ENCODE results near the gene CFAP47.

CFAP47 gene

GRCh38 chrX:36266155-36266554, 346.6 kb downstream of the CFAP47 start:
- no peak overlapping the region for H2BK5ac ChIP-seq (ENCODE audit: low read length)
- no CpG with 5 or more reads among the region's 5 CpGs for WGBS (ENCODE audit: extremely low coverage, insufficient coverage, low lambda C conversion rate)

GRCh38 chrX:36310136-36310535, 390.6 kb downstream of the CFAP47 start:
- Histone ChIP-seq H4K8ac (ENCODE audit: low read depth, low read length) (no peak overlapping the region), H3K4me1 (ENCODE audit: control insufficient read depth, low read depth, low read length) (no peaks in the 10 kb centered on the region), H3K4ac (ENCODE audit: low read depth, low read length) (no peak overlapping the region), H2BK5ac (ENCODE audit: low read length) (no peak overlapping the region), H3K18ac (ENCODE audit: low read length) (no peak overlapping the region), H4K5ac (ENCODE audit: low read length) (no peak overlapping the region), H3K27me3 (ENCODE audit: insufficient read depth, low read length, poor library complexity) (no peaks in the 10 kb centered on the region), H2AK5ac (ENCODE audit: low read length) (no peak overlapping the region), H3K79me2 (ENCODE audit: control insufficient read depth, insufficient read depth, low read length) (no peaks in the 10 kb centered on the region), H3K27ac (ENCODE audit: low read depth, low read length) (no peak overlapping the region), H3K23ac (ENCODE audit: low read length) (no peak overlapping the region), H3K4me2 (ENCODE audit: low read length) (no peak overlapping the region), H3K79me1 (ENCODE audit: low read length) (no peaks in the 10 kb centered on the region), H3K4me3 (ENCODE audit: low read length) (no peak overlapping the region), H3K9ac (ENCODE audit: low read length) (no peak overlapping the region), H2BK120ac (ENCODE audit: low read depth, low read length) (no peak overlapping the region), H3K56ac (ENCODE audit: low read length) (no peak overlapping the region), H3K36me3 (ENCODE audit: control insufficient read depth, insufficient read depth, low read length) (no peaks in the 10 kb centered on the region), H2BK15ac (replicated peaks; ENCODE audit: low read depth) (no peak overlapping the region)
- WGBS (ENCODE audit: extremely low coverage, insufficient coverage, low lambda C conversion rate): no CpG with 5 or more reads among the region's 1 CpG
- DNase-seq: no peak

More at GRCh38 chrX:36266155-36266554, 346.6 kb downstream of the CFAP47 start:
- H2BK120ac ChIP-seq (ENCODE audit: low read depth, low read length): no peak overlapping the region
- H2BK15ac ChIP-seq (replicated peaks; ENCODE audit: low read depth): no peak overlapping the region
- no peaks in the 10 kb centered on the region for H3K27me3 ChIP-seq (ENCODE audit: insufficient read depth, low read length, poor library complexity)
- no peak overlapping the region for H3K23ac ChIP-seq (ENCODE audit: low read length)
- H3K4me2 ChIP-seq (ENCODE audit: low read length): no peak overlapping the region
- no peak overlapping the region for H3K4me3 ChIP-seq (ENCODE audit: low read length)
- no peak overlapping the region for H3K27ac ChIP-seq (ENCODE audit: low read depth, low read length)
- no peak for DNase-seq
- no peak overlapping the region for H3K18ac ChIP-seq (ENCODE audit: low read length)
- no peak overlapping the region for H2AK5ac ChIP-seq (ENCODE audit: low read length)
- no peaks in the 10 kb centered on the region for H3K79me1 ChIP-seq (ENCODE audit: low read length)
- no peaks in the 10 kb centered on the region for H3K4me1 ChIP-seq (ENCODE audit: control insufficient read depth, low read depth, low read length)
- H4K5ac ChIP-seq (ENCODE audit: low read length): no peak overlapping the region
- H3K36me3 ChIP-seq (ENCODE audit: control insufficient read depth, insufficient read depth, low read length): no peaks in the 10 kb centered on the region
- H3K79me2 ChIP-seq (ENCODE audit: control insufficient read depth, insufficient read depth, low read length): no peaks in the 10 kb centered on the region
- H3K9ac ChIP-seq (ENCODE audit: low read length): no peak overlapping the region
- no peak overlapping the region for H3K4ac ChIP-seq (ENCODE audit: low read depth, low read length)
- H3K56ac ChIP-seq (ENCODE audit: low read length): no peak overlapping the region
- H4K8ac ChIP-seq (ENCODE audit: low read depth, low read length): no peak overlapping the region

GRCh38 chrX:36314303-36314702, 394.8 kb downstream of the CFAP47 start:
- Histone ChIP-seq H2BK120ac (ENCODE audit: low read depth, low read length) (no peak overlapping the region), H3K79me2 (ENCODE audit: control insufficient read depth, insufficient read depth, low read length) (no peaks in the 10 kb centered on the region), H4K5ac (ENCODE audit: low read length) (no peak overlapping the region), H3K18ac (ENCODE audit: low read length) (no peak overlapping the region), H3K36me3 (ENCODE audit: control insufficient read depth, insufficient read depth, low read length) (no peaks in the 10 kb centered on the region), H3K9ac (ENCODE audit: low read length) (no peak overlapping the region), H3K4me2 (ENCODE audit: low read length) (no peak overlapping the region), H2BK15ac (replicated peaks; ENCODE audit: low read depth) (no peak overlapping the region), H2BK5ac (ENCODE audit: low read length) (no peak overlapping the region), H3K79me1 (ENCODE audit: low read length) (no peaks in the 10 kb centered on the region), H3K4ac (ENCODE audit: low read depth, low read length) (no peak overlapping the region), H4K8ac (ENCODE audit: low read depth, low read length) (no peak overlapping the region), H2AK5ac (ENCODE audit: low read length) (no peak overlapping the region), H3K27me3 (ENCODE audit: insufficient read depth, low read length, poor library complexity) (no peaks in the 10 kb centered on the region), H3K23ac (ENCODE audit: low read length) (no peak overlapping the region), H3K56ac (ENCODE audit: low read length) (no peak overlapping the region), H3K4me1 (ENCODE audit: control insufficient read depth, low read depth, low read length) (no peaks in the 10 kb centered on the region), H3K27ac (ENCODE audit: low read depth, low read length) (no peak overlapping the region), H3K4me3 (ENCODE audit: low read length) (no peak overlapping the region)
- no CpG with 5 or more reads among the region's 3 CpGs for WGBS (ENCODE audit: extremely low coverage, insufficient coverage, low lambda C conversion rate)
- no peak for DNase-seq

- Histone ChIP-seq H3K36me3 (ENCODE audit: control insufficient read depth, insufficient read depth, low read length) (no peaks in the 10 kb centered on the region), H2BK15ac (replicated peaks; ENCODE audit: low read depth) (no peak overlapping the region), H3K9ac (ENCODE audit: low read length) (no peak overlapping the region), H3K4me2 (ENCODE audit: low read length) (no peak overlapping the region), H4K5ac (ENCODE audit: low read length) (no peak overlapping the region), H3K79me1 (ENCODE audit: low read length) (no peaks in the 10 kb centered on the region), H2AK5ac (ENCODE audit: low read length) (no peak overlapping the region), H3K4ac (ENCODE audit: low read depth, low read length) (no peak overlapping the region), H3K18ac (ENCODE audit: low read length) (no peak overlapping the region), H3K23ac (ENCODE audit: low read length) (no peak overlapping the region), H3K79me2 (ENCODE audit: control insufficient read depth, insufficient read depth, low read length) (no peaks in the 10 kb centered on the region), H4K8ac (ENCODE audit: low read depth, low read length) (no peak overlapping the region), H3K27ac (ENCODE audit: low read depth, low read length) (no peak overlapping the region), H2BK5ac (ENCODE audit: low read length) (no peak overlapping the region), H3K4me3 (ENCODE audit: low read length) (no peak overlapping the region), H2BK120ac (ENCODE audit: low read depth, low read length) (no peak overlapping the region), H3K27me3 (ENCODE audit: insufficient read depth, low read length, poor library complexity) (no peaks in the 10 kb centered on the region), H3K56ac (ENCODE audit: low read length) (no peak overlapping the region), H3K4me1 (ENCODE audit: control insufficient read depth, low read depth, low read length) (no peaks in the 10 kb centered on the region)
- WGBS (ENCODE audit: extremely low coverage, insufficient coverage, low lambda C conversion rate): no CpG with 5 or more reads among the region's 1 CpG
- DNase-seq: no peak
These were observed 415.0 kb downstream of the CFAP47 start for GRCh38 chrX:36334572-36334971.

GRCh38 chrX:36336751-36337150, 417.2 kb downstream of the CFAP47 start:
- Histone ChIP-seq H4K5ac (ENCODE audit: low read length) (no peak overlapping the region), H3K4me3 (ENCODE audit: low read length) (no peak overlapping the region), H3K23ac (ENCODE audit: low read length) (no peak overlapping the region)

GRCh38 chrX:36344301-36344700, 424.8 kb downstream of the CFAP47 start:
- Histone ChIP-seq H3K27ac (ENCODE audit: low read depth, low read length) (no peak overlapping the region), H3K4me3 (ENCODE audit: low read length) (no peak overlapping the region), H3K4ac (ENCODE audit: low read depth, low read length) (no peak overlapping the region), H3K27me3 (ENCODE audit: insufficient read depth, low read length, poor library complexity) (no peaks in the 10 kb centered on the region), H3K56ac (ENCODE audit: low read length) (no peak overlapping the region), H2BK5ac (ENCODE audit: low read length) (no peak overlapping the region), H3K23ac (ENCODE audit: low read length) (no peak overlapping the region), H3K4me1 (ENCODE audit: control insufficient read depth, low read depth, low read length) (no peaks in the 10 kb centered on the region), H2BK15ac (replicated peaks; ENCODE audit: low read depth) (no peak overlapping the region), H3K9ac (ENCODE audit: low read length) (no peak overlapping the region), H2BK120ac (ENCODE audit: low read depth, low read length) (no peak overlapping the region), H3K4me2 (ENCODE audit: low read length) (no peak overlapping the region), H3K79me2 (ENCODE audit: control insufficient read depth, insufficient read depth, low read length) (no peaks in the 10 kb centered on the region), H3K36me3 (ENCODE audit: control insufficient read depth, insufficient read depth, low read length) (no peaks in the 10 kb centered on the region), H3K18ac (ENCODE audit: low read length) (no peak overlapping the region), H4K5ac (ENCODE audit: low read length) (no peak overlapping the region), H3K79me1 (ENCODE audit: low read length) (no peaks in the 10 kb centered on the region), H2AK5ac (ENCODE audit: low read length) (no peak overlapping the region), H4K8ac (ENCODE audit: low read depth, low read length) (no peak overlapping the region)
- WGBS (ENCODE audit: extremely low coverage, insufficient coverage, low lambda C conversion rate): no CpG with 5 or more reads among the region's 1 CpG
- no peak for DNase-seq

More at GRCh38 chrX:36336751-36337150, 417.2 kb downstream of the CFAP47 start:
- Histone ChIP-seq H3K79me2 (ENCODE audit: control insufficient read depth, insufficient read depth, low read length) (no peaks in the 10 kb centered on the region), H3K56ac (ENCODE audit: low read length) (no peak overlapping the region), H3K4ac (ENCODE audit: low read depth, low read length) (no peak overlapping the region), H2BK120ac (ENCODE audit: low read depth, low read length) (no peak overlapping the region), H3K27me3 (ENCODE audit: insufficient read depth, low read length, poor library complexity) (no peaks in the 10 kb centered on the region), H3K27ac (ENCODE audit: low read depth, low read length) (no peak overlapping the region), H3K4me2 (ENCODE audit: low read length) (no peak overlapping the region), H4K8ac (ENCODE audit: low read depth, low read length) (no peak overlapping the region), H2BK15ac (replicated peaks; ENCODE audit: low read depth) (no peak overlapping the region), H3K36me3 (ENCODE audit: control insufficient read depth, insufficient read depth, low read length) (no peaks in the 10 kb centered on the region), H3K18ac (ENCODE audit: low read length) (no peak overlapping the region), H3K79me1 (ENCODE audit: low read length) (no peaks in the 10 kb centered on the region), H2AK5ac (ENCODE audit: low read length) (no peak overlapping the region), H3K4me1 (ENCODE audit: control insufficient read depth, low read depth, low read length) (no peaks in the 10 kb centered on the region), H2BK5ac (ENCODE audit: low read length) (no peak overlapping the region), H3K9ac (ENCODE audit: low read length) (no peak overlapping the region)
- WGBS (ENCODE audit: extremely low coverage, insufficient coverage, low lambda C conversion rate): no CpG with 5 or more reads among the region's 3 CpGs
- DNase-seq: no peak
